HEK293 (cell line): ENCODE data around the gene XKR7.

Source experiments
- EGR2 ChIP-seq: fragments of 450-650 bp; formaldehyde crosslinking; IDR thresholded peaks from 2 replicates; pipeline ENCODE4 v1.5.1; 2016; ENCODE audit warnings: low read depth, missing biosample characterization, missing genetic modification characterization
- RBAK ChIP-seq: fragments of 450-650 bp; formaldehyde crosslinking; IDR thresholded peaks from 2 replicates; pipeline ENCODE4 v1.5.1; 2016; ENCODE audit warnings: missing biosample characterization, missing genetic modification characterization
- ZNF24 ChIP-seq: fragments of 450-650 bp; formaldehyde crosslinking; IDR thresholded peaks from 2 replicates; pipeline ENCODE4 v1.5.1; 2016; ENCODE audit warnings: missing biosample characterization, missing genetic modification characterization
- ZNF302 ChIP-seq: fragments of 450-650 bp; formaldehyde crosslinking; IDR thresholded peaks from 2 replicates; pipeline ENCODE4 v1.5.1; 2016; ENCODE audit warnings: missing biosample characterization, missing genetic modification characterization, low read depth
- TF ChIP-seq, protein P1 (sequence below): fragments of 450-650 bp; formaldehyde crosslinking; optimal IDR thresholded peaks from 2 replicates; pipeline ENCODE3; 2016; ENCODE audit warnings: missing biosample characterization, mild to moderate bottlenecking, missing genetic modification characterization
- TF ChIP-seq, protein P2 (sequence below): fragments of 450-650 bp; formaldehyde crosslinking; IDR thresholded peaks from 2 replicates; pipeline ENCODE4 v1.5.1; 2016; ENCODE audit warnings: missing biosample characterization, missing genetic modification characterization
- TF ChIP-seq, protein P3 (sequence below): fragments of 450-650 bp; formaldehyde crosslinking; IDR thresholded peaks from 2 replicates; pipeline ENCODE4 v1.5.1; 2017; ENCODE audit warnings: missing biosample characterization, missing genetic modification characterization
- TF ChIP-seq, protein P4 (sequence below): fragments of 450-650 bp; formaldehyde crosslinking; IDR thresholded peaks from 2 replicates; pipeline ENCODE4 v1.5.1; 2016; ENCODE audit warnings: missing biosample characterization, missing genetic modification characterization
- TF ChIP-seq, protein P5 (sequence below): fragments of 450-650 bp; formaldehyde crosslinking; conservative IDR thresholded peaks from 2 replicates; pipeline ENCODE4 v1.5.1; 2016; ENCODE audit warnings: low read depth, missing biosample characterization, missing genetic modification characterization

DNA sequence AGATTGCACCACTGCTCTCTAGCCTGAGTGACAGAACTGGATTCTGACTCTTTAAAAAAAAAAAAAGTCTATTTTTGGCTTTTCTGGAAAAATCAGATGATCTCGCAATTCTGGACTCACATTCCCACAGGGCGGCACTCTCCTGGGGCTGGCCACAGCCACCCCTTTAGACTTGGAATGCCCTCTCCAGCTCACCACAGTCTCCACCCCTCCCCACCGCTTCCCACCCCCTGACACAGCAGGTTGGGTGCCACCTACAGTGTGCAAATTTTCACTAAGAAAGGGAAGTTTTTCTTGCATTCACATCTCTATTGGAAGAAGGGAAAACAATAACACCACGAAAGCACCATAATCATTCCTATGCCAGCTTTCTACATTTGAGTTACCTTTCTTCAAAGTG, 31.5 kb upstream of the XKR7 start:
- TF ChIP-seq, protein P1, sequence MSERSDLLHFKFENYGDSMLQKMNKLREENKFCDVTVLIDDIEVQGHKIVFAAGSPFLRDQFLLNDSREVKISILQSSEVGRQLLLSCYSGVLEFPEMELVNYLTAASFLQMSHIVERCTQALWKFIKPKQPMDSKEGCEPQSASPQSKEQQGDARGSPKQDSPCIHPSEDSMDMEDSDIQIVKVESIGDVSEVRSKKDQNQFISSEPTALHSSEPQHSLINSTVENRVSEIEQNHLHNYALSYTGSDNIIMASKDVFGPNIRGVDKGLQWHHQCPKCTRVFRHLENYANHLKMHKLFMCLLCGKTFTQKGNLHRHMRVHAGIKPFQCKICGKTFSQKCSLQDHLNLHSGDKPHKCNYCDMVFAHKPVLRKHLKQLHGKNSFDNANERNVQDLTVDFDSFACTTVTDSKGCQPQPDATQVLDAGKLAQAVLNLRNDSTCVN (tag by site-specific recombination), result no peak
- TF ChIP-seq, protein P2, sequence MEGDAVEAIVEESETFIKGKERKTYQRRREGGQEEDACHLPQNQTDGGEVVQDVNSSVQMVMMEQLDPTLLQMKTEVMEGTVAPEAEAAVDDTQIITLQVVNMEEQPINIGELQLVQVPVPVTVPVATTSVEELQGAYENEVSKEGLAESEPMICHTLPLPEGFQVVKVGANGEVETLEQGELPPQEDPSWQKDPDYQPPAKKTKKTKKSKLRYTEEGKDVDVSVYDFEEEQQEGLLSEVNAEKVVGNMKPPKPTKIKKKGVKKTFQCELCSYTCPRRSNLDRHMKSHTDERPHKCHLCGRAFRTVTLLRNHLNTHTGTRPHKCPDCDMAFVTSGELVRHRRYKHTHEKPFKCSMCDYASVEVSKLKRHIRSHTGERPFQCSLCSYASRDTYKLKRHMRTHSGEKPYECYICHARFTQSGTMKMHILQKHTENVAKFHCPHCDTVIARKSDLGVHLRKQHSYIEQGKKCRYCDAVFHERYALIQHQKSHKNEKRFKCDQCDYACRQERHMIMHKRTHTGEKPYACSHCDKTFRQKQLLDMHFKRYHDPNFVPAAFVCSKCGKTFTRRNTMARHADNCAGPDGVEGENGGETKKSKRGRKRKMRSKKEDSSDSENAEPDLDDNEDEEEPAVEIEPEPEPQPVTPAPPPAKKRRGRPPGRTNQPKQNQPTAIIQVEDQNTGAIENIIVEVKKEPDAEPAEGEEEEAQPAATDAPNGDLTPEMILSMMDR (tag by site-specific recombination), result no peak
- TF ChIP-seq RBAK (tag by site-specific recombination) (no peak), EGR2 (tag by site-specific recombination) (no peak), ZNF302 (tag by site-specific recombination) (no peak), ZNF24 (tag by site-specific recombination) (no peak)
- TF ChIP-seq, protein P3, sequence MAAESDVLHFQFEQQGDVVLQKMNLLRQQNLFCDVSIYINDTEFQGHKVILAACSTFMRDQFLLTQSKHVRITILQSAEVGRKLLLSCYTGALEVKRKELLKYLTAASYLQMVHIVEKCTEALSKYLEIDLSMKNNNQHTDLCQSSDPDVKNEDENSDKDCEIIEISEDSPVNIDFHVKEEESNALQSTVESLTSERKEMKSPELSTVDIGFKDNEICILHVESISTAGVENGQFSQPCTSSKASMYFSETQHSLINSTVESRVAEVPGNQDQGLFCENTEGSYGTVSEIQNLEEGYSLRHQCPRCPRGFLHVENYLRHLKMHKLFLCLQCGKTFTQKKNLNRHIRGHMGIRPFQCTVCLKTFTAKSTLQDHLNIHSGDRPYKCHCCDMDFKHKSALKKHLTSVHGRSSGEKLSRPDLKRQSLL (tag by site-specific recombination), result no peak
- TF ChIP-seq, protein P4, sequence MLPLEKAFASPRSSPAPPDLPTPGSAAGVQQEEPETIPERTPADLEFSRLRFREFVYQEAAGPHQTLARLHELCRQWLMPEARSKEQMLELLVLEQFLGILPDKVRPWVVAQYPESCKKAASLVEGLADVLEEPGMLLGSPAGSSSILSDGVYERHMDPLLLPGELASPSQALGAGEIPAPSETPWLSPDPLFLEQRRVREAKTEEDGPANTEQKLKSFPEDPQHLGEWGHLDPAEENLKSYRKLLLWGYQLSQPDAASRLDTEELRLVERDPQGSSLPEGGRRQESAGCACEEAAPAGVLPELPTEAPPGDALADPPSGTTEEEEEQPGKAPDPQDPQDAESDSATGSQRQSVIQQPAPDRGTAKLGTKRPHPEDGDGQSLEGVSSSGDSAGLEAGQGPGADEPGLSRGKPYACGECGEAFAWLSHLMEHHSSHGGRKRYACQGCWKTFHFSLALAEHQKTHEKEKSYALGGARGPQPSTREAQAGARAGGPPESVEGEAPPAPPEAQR (tag by site-specific recombination), result no peak
- TF ChIP-seq, protein P5, sequence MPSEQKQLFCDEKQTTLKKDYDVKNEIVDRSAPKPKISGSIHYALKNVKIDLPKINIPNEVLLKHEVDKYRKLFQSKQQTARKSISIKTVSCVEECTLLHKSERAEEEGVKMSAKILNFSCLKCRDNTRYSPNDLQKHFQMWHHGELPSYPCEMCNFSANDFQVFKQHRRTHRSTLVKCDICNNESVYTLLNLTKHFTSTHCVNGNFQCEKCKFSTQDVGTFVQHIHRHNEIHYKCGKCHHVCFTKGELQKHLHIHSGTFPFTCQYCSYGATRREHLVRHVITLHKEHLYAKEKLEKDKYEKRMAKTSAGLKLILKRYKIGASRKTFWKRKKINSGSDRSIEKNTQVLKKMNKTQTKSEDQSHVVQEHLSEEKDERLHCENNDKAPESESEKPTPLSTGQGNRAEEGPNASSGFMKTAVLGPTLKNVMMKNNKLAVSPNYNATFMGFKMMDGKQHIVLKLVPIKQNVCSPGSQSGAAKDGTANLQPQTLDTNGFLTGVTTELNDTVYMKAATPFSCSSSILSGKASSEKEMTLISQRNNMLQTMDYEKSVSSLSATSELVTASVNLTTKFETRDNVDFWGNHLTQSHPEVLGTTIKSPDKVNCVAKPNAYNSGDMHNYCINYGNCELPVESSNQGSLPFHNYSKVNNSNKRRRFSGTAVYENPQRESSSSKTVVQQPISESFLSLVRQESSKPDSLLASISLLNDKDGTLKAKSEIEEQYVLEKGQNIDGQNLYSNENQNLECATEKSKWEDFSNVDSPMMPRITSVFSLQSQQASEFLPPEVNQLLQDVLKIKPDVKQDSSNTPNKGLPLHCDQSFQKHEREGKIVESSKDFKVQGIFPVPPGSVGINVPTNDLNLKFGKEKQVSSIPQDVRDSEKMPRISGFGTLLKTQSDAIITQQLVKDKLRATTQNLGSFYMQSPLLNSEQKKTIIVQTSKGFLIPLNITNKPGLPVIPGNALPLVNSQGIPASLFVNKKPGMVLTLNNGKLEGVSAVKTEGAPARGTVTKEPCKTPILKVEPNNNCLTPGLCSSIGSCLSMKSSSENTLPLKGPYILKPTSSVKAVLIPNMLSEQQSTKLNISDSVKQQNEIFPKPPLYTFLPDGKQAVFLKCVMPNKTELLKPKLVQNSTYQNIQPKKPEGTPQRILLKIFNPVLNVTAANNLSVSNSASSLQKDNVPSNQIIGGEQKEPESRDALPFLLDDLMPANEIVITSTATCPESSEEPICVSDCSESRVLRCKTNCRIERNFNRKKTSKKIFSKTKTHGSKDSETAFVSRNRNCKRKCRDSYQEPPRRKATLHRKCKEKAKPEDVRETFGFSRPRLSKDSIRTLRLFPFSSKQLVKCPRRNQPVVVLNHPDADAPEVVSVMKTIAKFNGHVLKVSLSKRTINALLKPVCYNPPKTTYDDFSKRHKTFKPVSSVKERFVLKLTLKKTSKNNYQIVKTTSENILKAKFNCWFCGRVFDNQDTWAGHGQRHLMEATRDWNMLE (tag by site-specific recombination), result no peak
